ENCODE measurements around the gene TNIP3.

TNIP3 gene

GRCh38 chr4:121107507-121107906, 56.6 kb downstream of the TNIP3 start:
- Histone ChIP-seq H3K4me3 (ENCODE audit: low read depth in 1 of 2, low read length in 1 of 2) (no peak overlapping the region), H3K27ac (no peak overlapping the region), H3K36me3 (no peaks in the 10 kb centered on the region), H3K27me3 (peaks cover 12% of the 10 kb centered on the region), H3K4me1 (ENCODE audit: control insufficient read depth in 1 of 2, insufficient read depth in 1 of 2, low read depth in 1 of 2, low read length in 1 of 2) (no peaks in the 10 kb centered on the region), H3K9me3 (no peaks in the 10 kb centered on the region)
- TF ChIP-seq, protein P1, sequence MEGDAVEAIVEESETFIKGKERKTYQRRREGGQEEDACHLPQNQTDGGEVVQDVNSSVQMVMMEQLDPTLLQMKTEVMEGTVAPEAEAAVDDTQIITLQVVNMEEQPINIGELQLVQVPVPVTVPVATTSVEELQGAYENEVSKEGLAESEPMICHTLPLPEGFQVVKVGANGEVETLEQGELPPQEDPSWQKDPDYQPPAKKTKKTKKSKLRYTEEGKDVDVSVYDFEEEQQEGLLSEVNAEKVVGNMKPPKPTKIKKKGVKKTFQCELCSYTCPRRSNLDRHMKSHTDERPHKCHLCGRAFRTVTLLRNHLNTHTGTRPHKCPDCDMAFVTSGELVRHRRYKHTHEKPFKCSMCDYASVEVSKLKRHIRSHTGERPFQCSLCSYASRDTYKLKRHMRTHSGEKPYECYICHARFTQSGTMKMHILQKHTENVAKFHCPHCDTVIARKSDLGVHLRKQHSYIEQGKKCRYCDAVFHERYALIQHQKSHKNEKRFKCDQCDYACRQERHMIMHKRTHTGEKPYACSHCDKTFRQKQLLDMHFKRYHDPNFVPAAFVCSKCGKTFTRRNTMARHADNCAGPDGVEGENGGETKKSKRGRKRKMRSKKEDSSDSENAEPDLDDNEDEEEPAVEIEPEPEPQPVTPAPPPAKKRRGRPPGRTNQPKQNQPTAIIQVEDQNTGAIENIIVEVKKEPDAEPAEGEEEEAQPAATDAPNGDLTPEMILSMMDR (IDR thresholded peaks at IDR 0.05): no peak

- H3K4me3 ChIP-seq (ENCODE audit: low read depth in 1 of 2, low read length in 1 of 2): no peak overlapping the region
- no peaks in the 10 kb centered on the region for H3K4me1 ChIP-seq (ENCODE audit: control insufficient read depth in 1 of 2, insufficient read depth in 1 of 2, low read depth in 1 of 2, low read length in 1 of 2)
- TF ChIP-seq, protein P1 (IDR thresholded peaks at IDR 0.05): no peak
Measured at GRCh38 chr4:121100093-121100775, 63.9 kb downstream of the TNIP3 start.

GRCh38 chr4:121098266-121098665, 65.9 kb downstream of the TNIP3 start:
- Histone ChIP-seq H3K4me3 (ENCODE audit: low read depth in 1 of 2, low read length in 1 of 2) (no peak overlapping the region), H3K36me3 (no peaks in the 10 kb centered on the region), H3K9me3 (no peaks in the 10 kb centered on the region), H3K27me3 (peaks cover 11% of the 10 kb centered on the region), H3K4me1 (ENCODE audit: control insufficient read depth in 1 of 2, insufficient read depth in 1 of 2, low read depth in 1 of 2, low read length in 1 of 2) (peaks cover 18 to 19% of the 10 kb centered on the region in 2 experiments), H3K27ac (no peak overlapping the region)
- TF ChIP-seq, protein P1 (IDR thresholded peaks at IDR 0.05): no peak

More at GRCh38 chr4:121100093-121100775, 63.9 kb downstream of the TNIP3 start:
- H3K9me3 ChIP-seq: no peaks in the 10 kb centered on the region
- no peak overlapping the region for H3K27ac ChIP-seq
- peaks cover 23% of the 10 kb centered on the region for H3K27me3 ChIP-seq
- no peaks in the 10 kb centered on the region for H3K36me3 ChIP-seq

DNA sequence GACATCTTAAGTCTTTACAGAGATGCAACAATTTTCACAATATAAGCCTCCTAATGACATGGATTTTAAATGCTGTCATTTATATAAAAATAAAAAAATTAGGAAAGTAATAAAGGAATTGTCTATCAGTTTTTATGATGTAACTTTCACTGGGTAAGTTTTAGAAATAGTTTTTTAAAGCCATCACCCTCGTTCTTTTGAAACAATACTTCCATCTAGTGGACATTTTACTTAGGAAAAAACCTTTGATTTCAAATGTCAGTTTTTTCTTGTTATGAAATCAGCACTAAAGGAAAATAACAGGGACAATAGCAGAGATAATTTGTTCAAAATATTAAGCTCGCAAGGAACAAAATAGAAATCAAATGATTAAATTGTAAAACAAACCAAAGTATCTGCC, 67.5 kb downstream of the TNIP3 start:
- H3K36me3 ChIP-seq: no peaks in the 10 kb centered on the region
- peaks cover 11% of the 10 kb centered on the region for H3K27me3 ChIP-seq
- H3K4me3 ChIP-seq (ENCODE audit: low read depth in 1 of 2, low read length in 1 of 2): no peak overlapping the region
- TF ChIP-seq, protein P1 (IDR thresholded peaks at IDR 0.05): no peak
- peaks cover 23 to 24% of the 10 kb centered on the region in 2 experiments for H3K4me1 ChIP-seq (ENCODE audit: control insufficient read depth in 1 of 2, insufficient read depth in 1 of 2, low read depth in 1 of 2, low read length in 1 of 2)
- H3K27ac ChIP-seq: no peak overlapping the region
- no peaks in the 10 kb centered on the region for H3K9me3 ChIP-seq

DNA sequence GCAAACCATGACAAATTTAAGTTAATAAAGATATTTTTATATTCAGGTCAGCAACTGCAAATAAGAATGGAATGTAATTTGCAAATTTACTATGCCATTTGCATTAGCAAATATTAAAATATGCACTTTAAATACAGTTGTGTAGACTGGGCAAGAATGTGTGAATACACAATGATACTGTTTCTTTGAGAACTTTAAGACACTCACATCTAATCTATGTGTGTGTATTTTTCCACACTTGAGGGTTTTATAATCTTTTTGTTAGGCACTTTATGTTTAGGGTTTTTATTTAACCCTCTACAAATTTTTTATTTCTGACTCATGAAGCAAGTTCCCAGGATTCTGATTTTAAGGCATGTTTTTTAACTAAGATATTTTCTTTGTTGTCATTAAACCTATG, 67.9 kb downstream of the TNIP3 start:
- TF ChIP-seq, protein P1 (IDR thresholded peaks at IDR 0.05): no peak
- no peak overlapping the region for H3K27ac ChIP-seq
- peaks cover 23 to 24% of the 10 kb centered on the region in 2 experiments for H3K4me1 ChIP-seq (ENCODE audit: control insufficient read depth in 1 of 2, insufficient read depth in 1 of 2, low read depth in 1 of 2, low read length in 1 of 2)
- H3K36me3 ChIP-seq: no peaks in the 10 kb centered on the region
- no peak overlapping the region for H3K4me3 ChIP-seq (ENCODE audit: low read depth in 1 of 2, low read length in 1 of 2)
- peaks cover 6% of the 10 kb centered on the region for H3K27me3 ChIP-seq
- H3K9me3 ChIP-seq: no peaks in the 10 kb centered on the region
